D721Med (cell line): ENCODE results near the gene COQ10B.
"Not testable (repeated sequence)": the region's sequence is repeated elsewhere in the genome, so short reads cannot be mapped to it uniquely, and the experiment has no call there.

ENCODE experiments used
- DNase-seq: peaks from one replicate; pipeline ENCODE4 v3.0.0; 2011; ENCODE audit warnings: low spot score; ENCODE audit not compliant: insufficient read length
- FAIRE-seq: peaks from 2 replicates; lab custom pipeline; 2011; peaks lifted over from hg19 to GRCh38; lab: Jason Lieb, UNC
- TF ChIP-seq, protein P1 (sequence below): IDR thresholded peaks from 2 replicates; pipeline ENCODE4 v1.5.1; 2012; ENCODE audit warnings: mild to moderate bottlenecking, control low read depth; ENCODE audit not compliant: insufficient read depth; ENCODE audit errors: missing control alignments

COQ10B gene

DNA sequence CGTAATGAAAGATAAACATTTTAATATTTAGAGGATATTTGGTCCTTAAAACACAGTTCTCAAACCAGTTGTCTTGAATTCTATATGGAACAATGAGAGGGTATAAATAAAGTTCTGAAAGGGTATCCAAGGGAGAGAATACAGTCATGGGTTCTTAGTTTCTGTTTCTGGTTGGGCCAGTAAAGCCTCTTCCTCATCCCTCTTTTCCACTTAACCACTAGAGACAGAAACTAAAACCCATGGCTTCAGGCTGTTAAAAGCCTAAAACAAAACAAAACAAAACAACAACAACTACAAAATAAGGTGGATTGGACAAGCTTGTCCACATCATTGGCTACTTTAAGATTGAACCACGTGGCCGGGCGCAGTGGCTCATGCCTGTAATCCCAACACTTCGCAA lies 18.8 kb downstream of the COQ10B start:
- no peak for FAIRE-seq
- DNase-seq: no peak
- TF ChIP-seq, protein P1, sequence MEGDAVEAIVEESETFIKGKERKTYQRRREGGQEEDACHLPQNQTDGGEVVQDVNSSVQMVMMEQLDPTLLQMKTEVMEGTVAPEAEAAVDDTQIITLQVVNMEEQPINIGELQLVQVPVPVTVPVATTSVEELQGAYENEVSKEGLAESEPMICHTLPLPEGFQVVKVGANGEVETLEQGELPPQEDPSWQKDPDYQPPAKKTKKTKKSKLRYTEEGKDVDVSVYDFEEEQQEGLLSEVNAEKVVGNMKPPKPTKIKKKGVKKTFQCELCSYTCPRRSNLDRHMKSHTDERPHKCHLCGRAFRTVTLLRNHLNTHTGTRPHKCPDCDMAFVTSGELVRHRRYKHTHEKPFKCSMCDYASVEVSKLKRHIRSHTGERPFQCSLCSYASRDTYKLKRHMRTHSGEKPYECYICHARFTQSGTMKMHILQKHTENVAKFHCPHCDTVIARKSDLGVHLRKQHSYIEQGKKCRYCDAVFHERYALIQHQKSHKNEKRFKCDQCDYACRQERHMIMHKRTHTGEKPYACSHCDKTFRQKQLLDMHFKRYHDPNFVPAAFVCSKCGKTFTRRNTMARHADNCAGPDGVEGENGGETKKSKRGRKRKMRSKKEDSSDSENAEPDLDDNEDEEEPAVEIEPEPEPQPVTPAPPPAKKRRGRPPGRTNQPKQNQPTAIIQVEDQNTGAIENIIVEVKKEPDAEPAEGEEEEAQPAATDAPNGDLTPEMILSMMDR: no peak

DNA sequence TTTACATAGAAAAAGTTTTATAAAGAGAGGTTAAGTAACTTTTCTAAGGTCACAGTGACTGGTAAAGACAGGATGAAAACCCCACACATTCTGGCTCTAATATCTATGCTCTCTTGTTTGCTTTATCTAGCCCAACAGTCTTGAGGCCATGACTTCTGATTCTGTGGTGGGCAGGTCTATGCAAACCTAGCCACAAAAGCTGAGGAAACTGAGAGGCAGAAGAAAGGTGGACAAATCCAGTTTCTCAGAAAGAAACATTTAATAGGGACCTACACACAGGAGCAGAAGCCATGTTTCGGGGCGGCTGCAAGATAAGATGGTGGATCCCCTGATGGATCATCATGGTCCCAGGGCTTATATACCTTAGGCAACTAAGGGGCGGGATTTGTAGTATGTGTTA lies 24.4 kb downstream of the COQ10B start:
- DNase-seq (no peak), FAIRE-seq (no peak)
- TF ChIP-seq, protein P1: no peak

DNA sequence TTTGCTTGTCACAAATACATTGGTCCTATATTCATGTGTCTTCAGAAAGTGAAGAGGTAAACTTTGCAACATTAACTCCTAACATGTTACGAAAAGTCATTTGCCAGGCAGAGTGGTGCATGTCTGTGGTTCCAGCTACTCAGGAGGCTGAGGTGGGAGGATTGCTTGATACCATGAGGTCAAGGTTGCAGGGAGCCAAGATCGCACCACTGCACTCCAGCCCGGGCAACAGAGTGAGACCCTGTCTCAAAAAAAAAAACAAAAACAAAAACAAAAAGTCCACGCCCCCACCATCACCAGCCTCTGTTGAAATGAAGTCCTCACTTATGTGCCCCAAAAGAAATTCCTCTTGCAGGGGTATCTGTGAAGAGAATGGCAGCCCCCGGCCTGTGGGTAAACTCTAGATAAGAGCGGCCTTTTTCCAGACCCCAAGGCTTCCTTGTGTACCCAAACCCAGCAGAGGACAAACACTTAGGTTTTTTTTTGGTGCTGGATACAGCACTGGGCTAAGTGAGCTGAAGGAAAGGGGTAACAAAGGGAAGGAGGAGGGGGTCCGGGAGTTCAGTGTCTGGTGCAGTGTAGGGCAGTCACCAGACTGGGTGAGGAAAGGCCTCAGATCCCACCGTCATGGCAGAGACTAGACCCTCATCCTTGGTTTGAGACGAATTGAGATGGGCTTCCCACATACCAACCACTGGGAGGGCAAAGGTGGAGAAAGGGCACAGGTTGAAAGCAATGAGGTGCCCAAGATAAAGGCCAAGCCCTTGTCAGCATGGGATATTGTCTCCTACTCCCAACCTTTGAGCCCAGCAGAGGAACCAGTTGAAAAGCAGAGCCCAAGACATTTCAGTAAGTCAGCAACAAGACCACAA lies 27.0 kb downstream of the COQ10B start:
- TF ChIP-seq, protein P1: no peak
- FAIRE-seq: no peak
- DNase-seq: no peak

DNA sequence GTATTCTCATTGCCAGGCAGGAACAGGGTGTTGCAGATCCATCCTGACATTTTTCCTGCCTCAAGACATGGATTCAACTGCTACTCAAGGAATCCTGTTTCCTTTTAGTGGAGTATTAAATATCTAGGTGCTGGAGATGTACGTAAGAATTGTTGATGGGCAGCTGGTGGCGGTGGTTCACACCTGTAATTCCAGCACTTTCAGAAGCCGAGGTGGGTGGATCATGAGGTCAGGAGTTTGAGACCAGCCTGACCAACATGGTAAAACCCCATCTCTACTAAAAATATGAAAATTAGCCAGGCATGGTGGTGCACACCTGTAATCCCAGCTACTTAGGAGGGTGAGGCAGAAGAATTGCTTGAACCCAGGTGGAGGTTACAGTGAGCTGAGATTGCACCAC lies 30.9 kb downstream of the COQ10B start:
- not testable (repeated sequence) for DNase-seq

DNA sequence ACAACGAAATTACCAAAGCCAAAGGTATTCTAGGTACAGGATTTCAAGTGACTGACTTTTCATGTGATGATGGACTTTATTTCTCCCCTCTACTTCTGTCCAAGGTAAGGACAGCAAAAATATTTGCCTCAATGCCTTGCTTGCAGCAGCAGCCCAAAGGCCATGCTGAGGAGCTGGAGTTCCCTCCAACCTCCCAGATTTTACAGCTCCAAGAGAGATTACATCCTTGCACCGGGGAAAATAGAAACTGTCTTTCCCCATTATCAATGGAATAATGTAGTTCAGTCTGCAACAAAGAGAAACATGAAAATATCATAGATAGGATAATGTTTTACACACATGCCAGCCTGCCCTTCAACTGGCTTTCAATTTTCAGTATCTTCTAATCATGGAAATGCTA lies 32.8 kb downstream of the COQ10B start:
- no peak for FAIRE-seq
- TF ChIP-seq, protein P1: no peak
- no peak for DNase-seq

More for the DNA sequence above, 30.9 kb downstream of the COQ10B start:
- FAIRE-seq: not testable (repeated sequence)

DNA sequence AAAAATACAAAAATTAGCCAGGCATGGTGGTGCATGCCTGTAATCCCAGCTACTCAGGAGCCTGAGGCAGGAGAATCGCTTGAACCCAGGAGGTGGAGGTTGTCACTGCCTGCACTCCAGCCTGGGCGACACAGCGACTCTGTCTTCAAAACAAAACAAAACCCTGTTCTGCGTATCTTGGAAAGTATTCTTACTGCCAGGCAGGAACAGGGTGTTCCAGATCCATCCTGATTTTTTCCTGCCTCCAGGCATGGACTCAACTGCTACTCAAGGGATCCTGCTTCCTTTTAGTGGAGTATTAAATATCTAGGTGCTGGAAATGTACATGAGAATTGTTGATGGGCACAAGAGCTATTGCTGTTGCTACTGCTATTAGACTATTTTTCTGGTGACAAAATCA lies 34.0 kb downstream of the COQ10B start:
- DNase-seq (no peak), FAIRE-seq (no peak)
- TF ChIP-seq, protein P1: no peak

DNA sequence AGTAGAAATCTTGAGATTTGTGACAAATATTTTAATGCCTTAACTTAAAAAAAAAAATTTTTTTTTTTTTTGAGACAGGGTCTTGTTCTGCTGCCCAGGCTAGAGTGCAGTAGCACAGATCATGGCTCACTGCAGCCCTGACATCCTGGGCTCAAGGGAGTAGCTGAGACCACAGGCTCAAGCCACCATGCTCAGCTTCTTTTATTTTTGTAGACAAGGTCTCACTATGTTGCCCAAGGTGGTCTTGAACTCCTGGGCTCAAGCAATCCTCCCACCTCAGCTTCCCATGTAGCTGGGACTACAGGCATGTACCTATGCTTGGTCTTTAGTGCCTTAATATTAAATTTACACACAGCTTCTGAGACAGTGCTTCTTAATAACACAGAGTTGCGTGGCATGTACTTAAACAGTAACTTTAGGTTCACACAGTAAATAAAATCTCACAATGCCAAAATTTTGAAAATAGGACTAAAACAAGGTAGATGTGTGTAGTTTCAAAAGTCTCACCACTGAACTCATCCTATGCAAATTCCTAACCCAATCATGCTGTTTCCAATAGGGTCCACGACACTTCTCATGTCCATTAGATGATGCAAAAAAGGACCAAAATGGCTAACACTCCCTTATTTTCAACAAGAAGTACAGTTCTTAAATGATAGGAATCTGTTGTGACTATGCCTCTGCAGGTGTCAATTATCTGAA lies 42.2 kb downstream of the COQ10B start:
- FAIRE-seq: no peak
- TF ChIP-seq, protein P1: no peak
- no peak for DNase-seq
